ENCODE measurements around the gene ODF2L.

Gene ODF2L, protein sequence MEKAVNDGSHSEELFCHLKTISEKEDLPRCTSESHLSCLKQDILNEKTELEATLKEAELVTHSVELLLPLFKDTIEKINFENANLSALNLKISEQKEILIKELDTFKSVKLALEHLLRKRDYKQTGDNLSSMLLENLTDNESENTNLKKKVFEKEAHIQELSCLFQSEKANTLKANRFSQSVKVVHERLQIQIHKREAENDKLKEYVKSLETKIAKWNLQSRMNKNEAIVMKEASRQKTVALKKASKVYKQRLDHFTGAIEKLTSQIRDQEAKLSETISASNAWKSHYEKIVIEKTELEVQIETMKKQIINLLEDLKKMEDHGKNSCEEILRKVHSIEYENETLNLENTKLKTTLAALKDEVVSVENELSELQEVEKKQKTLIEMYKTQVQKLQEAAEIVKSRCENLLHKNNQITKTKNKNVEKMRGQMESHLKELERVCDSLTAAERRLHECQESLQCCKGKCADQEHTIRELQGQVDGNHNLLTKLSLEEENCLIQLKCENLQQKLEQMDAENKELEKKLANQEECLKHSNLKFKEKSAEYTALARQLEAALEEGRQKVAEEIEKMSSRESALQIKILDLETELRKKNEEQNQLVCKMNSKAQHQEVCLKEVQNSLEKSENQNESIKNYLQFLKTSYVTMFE

DNA sequence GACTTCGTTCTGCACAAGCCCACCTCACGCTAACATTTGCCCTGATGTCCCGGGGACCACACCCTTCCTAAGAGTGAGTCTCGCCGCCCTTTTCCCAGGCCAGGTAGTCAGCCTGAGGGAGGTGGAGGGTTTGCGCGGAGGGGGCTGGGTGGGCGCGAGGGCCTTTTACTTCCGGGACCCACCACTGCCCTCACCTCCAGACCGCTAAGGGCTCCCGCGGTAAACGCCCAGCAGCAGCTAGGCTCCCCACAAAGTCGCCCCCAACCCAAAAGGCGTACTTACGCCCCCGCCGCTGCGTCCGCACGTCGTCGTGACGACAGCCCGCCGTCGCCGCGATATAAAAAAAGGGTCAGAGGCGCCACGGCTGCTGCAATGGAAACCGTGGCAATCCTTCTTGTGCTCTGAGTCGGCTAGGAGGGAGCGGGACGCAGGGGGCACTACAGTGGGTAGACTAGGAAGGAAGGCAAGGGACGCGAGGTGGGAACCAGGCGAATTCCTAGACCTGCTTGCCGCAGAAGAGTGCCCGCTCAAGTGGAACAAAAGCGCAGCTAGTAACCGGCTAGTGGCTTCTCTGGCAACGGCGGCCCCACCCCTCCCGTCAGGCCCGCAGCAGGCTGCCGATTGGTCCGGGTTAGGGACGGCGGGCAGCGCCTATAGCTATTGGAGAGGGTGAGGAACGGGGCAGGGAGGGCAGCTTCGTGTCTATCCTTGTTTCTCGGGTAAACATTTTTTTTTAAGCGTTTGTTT, at the start of gene ODF2L:
TSS of gene ODF2L (minus strand) at position 573 of the 747 bp plus-strand sequence. CDS start 9,296 bp downstream, outside the sequence.
- DNase-seq (ENCODE audit: low read depth, low spot score): peak; percentile 95

DNA sequence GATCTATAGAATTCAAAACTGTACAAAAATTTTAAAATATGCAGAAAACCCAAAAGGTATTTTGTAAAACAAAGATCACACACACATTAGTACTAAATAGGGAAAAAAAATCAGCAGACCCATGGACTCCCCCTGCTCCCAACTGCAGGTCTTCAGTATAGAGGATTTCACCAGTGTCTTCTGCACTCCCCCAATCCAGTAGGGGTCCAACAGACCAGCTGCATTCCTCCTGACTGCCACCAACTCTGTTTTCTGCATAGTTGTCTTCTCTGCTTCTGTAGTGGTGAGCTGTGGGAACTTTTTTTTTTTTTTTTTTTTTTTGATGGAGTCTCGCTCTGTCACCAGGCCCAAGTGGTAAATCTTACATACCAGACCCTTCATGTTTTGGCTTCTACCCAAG, 49.8 kb upstream of the ODF2L start:
- no peak for DNase-seq (ENCODE audit: low read depth, low spot score)

DNA sequence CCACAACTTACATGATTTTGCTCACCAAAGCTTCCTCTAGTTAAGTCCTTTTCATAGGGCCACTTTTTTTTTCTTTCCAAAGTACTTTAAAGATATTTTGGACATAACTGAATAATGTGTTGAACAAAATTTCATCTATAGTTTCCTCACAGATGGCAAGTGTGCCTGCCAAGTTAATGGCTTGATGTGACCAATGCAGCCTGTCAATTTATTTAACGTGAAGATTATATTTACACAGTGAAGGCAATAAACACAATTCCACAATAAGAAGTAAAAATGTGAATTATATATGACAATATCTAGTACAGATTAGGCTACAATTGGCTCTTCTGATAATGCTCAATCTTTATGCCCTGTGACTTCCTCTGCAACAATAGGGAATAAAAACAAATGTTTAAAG, 45.9 kb upstream of the ODF2L start:
- no peak for DNase-seq (ENCODE audit: low read depth, low spot score)

DNA sequence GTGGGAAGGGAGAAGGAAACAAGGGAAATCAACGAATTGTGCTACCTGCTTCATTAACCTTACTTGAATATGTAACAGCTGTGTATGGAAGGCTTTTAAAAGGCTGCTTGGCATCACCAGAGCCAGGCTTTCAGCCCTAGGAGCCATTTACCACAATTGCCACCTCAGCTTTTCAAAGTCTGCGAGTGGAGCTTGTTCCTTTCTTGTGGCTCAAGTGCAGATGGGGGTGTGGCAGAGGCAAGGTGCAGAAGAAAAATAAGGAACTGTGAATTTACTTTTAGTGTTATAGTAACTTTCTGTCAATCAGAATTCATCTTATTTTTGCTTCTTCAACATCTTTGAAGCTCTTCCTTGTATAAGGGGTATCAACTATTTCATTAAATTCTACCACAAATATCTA, 45.5 kb upstream of the ODF2L start:
- DNase-seq (ENCODE audit: low read depth, low spot score): no peak

DNA sequence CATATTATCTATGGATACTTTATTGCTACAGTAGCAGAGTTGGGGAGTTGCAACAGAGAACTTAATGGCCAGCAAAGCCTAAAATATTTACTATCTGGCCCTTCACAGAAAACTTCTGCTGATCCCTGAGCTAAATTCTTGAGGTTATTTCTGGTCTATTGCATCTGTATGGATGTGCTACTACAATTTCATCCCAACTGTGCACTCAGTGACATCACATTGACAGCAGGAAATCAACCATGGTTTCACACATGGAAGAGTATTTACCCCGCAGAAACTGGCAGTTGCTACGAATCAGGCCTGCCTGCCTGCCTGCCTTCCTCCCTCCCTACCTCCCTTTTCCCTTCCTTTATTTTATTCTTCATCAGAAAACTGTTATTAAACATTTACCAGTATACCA, 39.9 kb upstream of the ODF2L start:
- DNase-seq (ENCODE audit: low read depth, low spot score): peak; percentile 29

DNA sequence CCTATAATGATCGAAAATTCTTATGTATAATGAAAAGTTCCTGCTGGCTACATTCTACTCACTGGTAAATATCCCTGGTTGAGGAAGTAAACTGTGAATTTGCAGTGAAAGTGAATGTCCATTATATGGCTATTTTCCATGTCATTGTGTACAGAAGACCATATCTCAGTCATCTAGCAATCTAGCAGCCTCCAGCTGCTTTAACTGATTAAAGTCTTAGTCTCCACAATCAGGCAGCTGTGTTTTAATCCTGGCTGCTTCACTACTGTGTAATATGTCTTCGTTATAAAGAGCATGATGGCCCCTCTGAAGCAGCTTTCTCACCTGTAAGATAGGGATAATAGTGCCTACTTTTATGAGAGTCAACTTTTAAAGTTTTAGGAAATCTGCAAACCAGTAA, 39.2 kb upstream of the ODF2L start:
- DNase-seq (ENCODE audit: low read depth, low spot score): no peak

DNA sequence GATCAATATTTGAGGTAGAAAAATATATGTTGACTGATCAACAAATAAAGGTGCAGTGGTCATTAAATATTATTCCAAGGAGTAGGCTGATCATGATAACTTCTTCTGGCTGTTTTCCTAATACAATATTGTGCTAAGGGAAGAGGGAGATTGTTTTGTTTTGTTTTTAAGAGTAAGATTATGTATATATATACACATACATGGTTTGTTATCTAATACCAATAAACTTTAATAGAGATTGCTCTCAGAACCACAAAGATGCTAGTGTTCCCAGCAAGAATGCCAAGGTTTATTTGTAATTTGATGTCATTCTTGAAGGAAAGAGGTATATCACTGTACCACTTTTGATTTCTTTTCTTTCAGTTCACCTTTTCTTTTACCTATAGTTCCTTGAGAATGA, 37.9 kb upstream of the ODF2L start:
- no peak for DNase-seq (ENCODE audit: low read depth, low spot score)

DNA sequence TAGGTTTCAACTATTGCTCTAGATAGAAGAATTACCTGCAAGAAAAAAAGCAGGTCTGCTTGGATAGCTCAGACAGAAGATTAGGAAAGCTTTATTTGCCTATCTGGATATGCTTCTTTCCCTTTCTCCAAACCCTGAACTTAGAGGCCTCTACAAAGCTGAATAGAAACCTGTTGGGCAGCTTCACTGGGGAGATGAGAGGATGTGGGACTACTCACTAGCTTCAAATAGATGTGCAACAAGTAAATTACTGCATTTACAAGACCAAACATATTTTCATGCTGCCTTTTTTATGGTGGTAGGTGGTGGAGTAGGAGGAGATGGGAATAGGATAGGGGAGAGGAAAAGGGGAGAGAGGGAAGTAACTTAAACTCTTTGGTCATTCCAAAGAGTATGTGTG, 34.3 kb upstream of the ODF2L start:
- no peak for DNase-seq (ENCODE audit: low read depth, low spot score)

DNA sequence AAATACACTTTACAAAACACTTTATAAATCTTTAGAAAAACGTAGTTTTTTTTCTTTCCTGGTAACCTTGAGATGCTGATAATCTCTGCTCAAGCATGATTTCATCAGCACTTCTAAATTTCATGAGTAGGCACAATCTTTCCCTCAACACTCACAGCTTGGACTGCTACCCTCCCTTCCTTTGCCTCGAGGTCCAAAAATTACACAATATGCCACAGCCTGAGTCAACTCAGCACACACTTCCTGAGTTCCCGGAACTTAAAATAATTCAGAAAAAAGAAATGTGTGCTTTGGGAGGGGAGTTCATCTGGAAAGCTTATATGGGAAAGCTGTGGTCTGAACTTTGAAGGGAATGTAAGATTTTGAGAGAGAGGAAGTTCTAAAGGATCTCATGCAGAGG, 33.7 kb upstream of the ODF2L start:
- DNase-seq (ENCODE audit: low read depth, low spot score): peak; percentile 75

DNA sequence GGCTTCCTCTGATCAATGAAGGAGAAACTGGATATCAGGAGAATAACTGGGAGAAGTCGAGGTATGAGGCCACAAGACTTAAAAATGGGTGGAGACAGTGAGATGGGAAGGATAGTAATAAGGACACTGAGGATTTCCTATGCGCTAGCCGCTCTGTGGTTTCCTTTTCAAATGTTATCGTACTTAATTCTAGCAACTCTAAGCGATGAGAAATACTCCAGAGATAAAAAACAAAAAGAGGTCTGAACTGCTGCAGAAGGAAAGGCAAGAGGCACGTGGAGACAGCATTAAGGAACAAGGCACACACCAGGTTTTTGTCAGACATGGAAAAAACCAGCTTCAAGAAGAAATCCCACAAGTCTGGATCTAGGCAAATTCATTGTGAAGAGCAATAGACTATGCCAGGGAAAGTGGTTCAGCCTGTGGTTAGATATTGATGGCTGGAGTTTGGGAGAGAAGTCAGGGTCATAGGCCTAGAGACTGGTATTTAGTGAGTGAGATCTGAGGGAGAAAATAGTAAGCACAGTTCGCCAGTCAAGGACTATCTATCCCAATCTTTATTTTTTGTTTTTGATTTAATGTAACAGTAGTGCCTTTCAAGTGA, 33.1 kb upstream of the ODF2L start:
- DNase-seq (ENCODE audit: low read depth, low spot score): peak; percentile 29

DNA sequence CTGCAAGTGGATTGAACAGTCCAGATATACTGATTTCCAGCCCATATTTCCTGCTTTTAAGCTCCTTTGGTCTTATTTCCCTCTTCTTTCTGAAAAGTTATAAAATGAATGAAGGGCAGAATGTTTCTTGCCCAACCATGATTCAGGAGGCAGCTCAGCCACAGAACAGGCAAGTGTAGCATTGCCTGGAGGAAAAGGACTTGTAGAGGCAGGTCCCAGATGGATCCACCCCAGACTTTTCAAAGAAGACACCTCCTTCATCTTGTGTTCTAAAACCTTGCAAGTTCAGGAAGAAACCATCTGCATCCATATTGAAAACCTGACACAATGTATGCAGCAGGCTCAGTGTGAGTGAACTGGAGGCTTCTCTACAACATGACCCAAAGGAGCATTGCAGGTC, 27.8 kb upstream of the ODF2L start, which contains the start of gene CLCA2:
TSS of gene CLCA2 (plus strand) at position 299 of the 400 bp plus-strand sequence. CDS start at position 376, 77 bp downstream.
- no peak for DNase-seq (ENCODE audit: low read depth, low spot score)

DNA sequence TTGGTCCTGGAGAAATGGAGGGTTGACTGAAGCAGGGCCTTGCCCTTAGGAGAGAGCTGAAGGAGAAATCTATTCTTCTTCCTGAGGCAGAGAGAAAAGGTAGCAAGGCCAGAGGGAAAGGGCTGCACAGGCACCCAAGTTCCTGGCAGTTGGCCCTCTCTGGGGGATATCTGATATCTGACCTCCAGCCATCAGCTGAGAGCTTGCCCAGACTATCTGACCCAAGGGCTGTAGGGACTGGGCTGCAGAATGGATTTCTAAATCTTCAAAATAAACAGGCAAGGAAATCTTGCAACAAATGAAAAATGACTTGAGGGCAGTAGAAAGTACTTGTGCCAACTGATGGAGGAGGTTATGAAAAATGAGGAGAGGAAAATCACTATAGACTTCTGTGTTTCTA, 27.4 kb upstream of the ODF2L start:
- no peak for DNase-seq (ENCODE audit: low read depth, low spot score)

DNA sequence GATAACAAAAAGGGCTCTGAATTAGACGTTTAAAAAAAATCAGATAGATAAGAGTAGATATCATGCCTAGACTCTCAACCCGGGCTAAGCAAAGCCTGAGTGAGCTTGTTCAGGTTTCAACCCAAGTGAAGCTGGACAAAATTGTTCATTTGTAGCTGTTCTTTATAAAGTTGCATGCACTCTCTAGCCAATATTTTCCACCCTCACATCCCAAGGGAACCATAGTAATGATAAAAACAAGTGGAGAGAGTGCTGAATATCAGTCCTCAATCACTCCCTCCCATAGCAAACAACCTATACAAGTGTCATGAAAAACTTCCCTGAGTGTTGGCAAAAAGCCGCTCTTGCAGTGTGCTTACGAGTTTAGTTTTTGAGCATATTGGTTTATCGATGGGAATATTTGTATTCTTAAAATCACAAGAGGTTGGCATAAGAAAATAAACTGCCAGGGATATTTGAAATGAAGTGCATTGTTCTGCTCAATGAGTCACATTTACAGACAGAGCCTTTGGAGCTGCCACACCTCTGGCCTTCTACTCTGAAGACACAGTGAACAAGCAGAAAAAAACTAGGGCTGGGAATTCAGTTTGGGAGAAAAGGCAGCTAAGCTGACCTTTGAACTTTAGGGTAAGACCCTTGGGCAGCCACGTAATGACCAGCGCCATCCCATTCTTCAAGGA, 25.6 kb upstream of the ODF2L start:
- peak; percentile 16 for DNase-seq (ENCODE audit: low read depth, low spot score)

DNA sequence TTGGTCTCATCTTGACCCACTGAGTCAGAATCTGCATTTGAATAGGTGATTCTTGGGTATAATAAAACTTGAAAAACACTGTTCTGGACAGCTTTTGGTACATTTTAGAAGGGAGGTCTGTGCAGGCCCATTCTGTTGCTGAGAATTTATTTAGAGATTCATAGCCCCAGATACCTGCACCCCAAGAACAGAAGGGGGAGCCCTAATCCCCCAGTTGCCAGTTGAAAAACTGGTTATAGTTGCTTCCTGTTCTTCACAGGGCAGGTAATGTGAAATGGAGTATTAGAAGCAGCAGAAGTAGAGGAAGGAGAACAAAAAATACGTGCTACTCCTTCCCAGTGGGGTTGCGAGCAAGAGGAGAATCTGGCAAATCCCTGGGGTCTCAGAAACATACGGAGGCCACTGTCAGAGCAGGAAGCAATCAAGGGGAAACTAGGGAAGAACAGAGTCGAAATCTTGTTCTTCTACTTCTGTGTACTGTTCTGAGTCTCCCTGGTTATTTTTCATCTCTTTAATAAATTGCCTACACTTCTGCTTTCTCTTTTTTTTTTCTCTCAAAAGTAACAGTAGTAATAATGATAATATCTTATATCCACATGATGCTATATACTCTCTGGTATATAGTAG, 23.3 kb upstream of the ODF2L start:
- DNase-seq (ENCODE audit: low read depth, low spot score): peak; percentile 40

DNA sequence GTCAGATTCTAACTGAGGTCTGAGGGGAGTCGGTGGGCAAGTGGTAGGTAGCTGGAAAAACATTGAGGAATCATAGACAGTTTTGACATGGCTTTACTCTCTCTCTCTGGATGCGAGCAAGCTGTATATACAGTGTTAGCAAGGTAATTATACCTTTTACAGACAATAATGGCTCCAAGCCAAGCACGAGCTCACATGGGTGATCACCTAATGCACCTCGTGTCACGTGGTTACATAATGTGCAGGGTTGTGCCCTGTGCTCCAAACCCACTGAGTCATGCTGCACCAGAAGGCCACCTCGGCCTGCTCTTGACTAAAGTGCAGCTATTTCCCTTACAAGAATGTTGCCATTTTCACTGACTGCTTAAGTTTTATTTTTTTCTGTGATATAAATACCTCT, 20.2 kb upstream of the ODF2L start:
- DNase-seq (ENCODE audit: low read depth, low spot score): no peak

DNA sequence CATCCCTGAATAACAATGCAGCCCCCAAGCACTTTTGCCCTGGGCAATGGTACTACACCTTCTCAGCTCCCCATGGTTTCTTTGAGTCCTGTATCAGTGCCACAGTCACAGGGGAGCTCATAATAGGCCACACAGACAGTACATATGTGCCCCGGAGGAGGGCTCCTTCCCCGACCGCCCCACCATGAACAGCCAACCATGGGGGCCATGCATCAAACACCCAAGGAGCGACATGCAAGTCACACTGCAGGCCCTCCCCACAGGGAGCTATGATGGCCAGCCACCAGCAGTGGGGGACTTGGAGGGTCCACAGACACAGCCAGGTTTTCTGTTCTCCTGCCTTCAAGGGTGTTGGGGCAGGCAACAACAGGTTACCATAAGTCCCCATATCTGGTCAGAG, 14.8 kb upstream of the ODF2L start:
- no peak for DNase-seq (ENCODE audit: low read depth, low spot score)

DNA sequence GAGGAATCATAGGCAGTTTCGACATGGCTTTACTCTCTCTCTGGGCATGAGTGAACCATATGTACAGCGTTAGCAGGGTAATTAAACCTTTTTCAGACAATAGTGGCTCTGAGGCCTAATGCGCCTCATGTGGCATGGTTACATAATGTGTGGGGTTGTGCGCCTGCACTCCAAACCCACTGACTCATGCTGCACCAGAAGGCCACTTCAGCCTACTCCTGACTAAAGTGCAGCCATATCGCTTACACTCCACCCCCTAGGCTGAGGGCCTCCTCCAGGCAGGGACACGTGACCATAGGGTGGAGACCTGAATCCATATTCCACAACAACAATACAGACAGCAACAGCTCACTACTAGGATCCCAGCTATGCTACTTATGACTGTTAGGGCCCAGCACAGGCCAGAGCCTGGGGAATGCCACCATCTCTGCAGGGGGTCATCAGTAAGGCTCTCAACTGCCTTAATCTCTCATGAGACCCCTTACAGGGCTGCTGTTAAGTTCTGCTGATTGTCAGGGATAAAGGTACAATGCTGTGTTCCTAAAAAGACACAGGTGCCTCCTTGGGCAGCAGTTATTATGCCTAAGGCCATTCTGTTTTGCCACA, 13.4 kb upstream of the ODF2L start:
- DNase-seq (ENCODE audit: low read depth, low spot score): peak; percentile 33

DNA sequence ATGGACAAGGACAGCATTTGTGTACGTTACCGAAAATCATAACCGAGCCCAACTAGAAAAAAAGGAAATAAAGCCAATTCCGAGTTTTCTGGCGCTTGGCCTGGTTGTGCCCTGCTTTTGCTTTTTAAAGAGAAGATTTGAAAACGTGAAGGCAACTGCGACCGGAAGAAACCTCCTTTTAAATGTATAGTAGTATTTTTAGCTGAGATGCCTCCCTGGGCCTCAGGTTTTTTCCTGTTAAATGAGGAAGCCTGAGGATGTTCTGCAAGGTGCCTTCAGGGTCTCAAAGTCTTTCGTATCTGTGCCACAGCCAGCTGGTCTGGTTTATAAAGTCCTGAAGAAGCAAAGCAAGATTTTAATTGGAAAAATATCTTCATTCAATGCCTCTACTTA, 371 bp upstream of the ODF2L start:
- no peak for DNase-seq (ENCODE audit: low read depth, low spot score)

DNA sequence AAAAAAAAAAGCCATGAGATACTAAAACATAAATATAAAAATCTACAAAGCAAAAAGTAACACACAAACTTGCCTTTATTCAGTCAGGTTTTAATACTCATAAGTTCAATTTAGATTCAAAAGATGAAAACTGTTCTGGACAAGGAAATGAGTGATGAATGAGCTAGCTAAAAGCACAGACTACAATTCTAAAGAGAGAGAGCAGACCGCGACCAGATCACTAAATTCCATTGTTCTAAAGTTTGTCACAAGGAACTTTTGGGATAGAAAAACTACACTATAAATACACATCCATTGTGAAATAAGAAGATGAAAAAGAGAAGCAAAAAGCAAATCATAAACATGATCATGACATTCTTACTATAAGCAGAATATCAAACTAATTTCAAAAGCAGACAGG, 1.7 kb downstream of the ODF2L start:
- DNase-seq (ENCODE audit: low read depth, low spot score): peak; percentile 34

DNA sequence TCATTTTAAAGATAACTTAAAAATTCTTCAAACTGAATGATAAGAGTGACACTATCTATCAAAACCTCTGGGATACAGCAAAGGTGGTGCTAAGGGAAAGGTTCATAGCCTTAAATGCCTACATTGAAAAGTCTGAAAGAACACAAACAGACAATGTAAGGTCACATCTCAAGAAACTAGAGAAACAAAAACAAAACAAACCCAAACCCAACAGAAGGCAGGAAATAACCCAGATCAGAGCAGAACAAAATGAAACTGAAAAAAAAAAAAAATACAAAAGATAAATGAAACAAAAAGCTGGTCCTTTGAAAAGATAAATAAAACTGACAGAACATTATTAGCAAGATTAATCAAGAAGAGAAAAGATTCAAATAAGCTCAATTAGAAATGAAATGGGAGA, 6.8 kb downstream of the ODF2L start:
- no peak for DNase-seq (ENCODE audit: low read depth, low spot score)

DNA sequence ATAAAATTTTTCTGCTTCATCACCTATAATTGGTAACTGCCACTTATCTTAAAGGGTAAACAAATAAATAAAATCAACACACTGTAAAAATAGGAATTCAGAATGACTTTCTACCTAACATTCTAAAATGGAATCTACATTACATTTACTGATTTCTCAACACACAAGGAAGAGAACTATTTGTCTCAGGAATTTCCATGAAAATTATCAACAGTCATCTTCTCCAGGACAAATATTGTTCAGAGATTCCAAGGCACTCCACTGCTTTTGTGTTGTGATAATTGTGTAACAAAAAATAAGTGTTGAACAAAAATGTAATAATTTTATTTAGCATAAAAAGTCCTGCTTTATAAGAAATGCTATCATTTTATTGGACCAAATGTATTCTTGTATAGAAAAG, 7.3 kb downstream of the ODF2L start:
- DNase-seq (ENCODE audit: low read depth, low spot score): no peak

All from astrocyte of the hippocampus (primary cell).